ENCODE data around the gene HIPK3. TPM values are rescaled to one million over a fixed set of nuclear protein-coding genes. Genes with fewer than 3 reads are reported as not detected.

HIPK3 gene
- total RNA-seq, 1 experiment from 2014 or later, result 51.4 TPM

DNA sequence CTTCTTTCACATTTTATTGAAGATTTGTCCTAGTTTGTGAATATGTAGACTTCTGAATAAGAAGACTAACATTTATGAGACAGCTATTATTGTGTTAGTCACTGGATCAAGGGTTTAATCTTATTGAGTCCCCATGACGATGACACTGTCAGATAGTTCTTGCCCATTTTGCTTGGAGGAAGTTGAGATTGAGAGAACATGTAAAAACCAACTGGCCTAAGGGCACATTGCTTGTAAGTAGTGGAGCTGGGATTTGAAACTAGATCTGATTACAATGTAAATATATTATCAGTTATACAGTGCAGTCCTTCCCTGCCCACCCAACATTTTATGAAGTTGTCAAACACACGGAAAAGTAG, 134.7 kb downstream of the HIPK3 start:
- TF ChIP-seq, protein P1, sequence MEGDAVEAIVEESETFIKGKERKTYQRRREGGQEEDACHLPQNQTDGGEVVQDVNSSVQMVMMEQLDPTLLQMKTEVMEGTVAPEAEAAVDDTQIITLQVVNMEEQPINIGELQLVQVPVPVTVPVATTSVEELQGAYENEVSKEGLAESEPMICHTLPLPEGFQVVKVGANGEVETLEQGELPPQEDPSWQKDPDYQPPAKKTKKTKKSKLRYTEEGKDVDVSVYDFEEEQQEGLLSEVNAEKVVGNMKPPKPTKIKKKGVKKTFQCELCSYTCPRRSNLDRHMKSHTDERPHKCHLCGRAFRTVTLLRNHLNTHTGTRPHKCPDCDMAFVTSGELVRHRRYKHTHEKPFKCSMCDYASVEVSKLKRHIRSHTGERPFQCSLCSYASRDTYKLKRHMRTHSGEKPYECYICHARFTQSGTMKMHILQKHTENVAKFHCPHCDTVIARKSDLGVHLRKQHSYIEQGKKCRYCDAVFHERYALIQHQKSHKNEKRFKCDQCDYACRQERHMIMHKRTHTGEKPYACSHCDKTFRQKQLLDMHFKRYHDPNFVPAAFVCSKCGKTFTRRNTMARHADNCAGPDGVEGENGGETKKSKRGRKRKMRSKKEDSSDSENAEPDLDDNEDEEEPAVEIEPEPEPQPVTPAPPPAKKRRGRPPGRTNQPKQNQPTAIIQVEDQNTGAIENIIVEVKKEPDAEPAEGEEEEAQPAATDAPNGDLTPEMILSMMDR (IDR thresholded peaks at IDR 0.05; ENCODE audit: unreplicated experiment), result no peak
- Mint-ChIP-seq H3K36me3 (ENCODE audit: insufficient read depth, unreplicated experiment) (no peaks in the 10 kb centered on the region), H3K9me3 (ENCODE audit: unreplicated experiment) (peaks cover 6% of the 10 kb centered on the region), H3K4me1 (ENCODE audit: insufficient read depth, unreplicated experiment) (no peaks in the 10 kb centered on the region), H3K27ac (ENCODE audit: low read depth, unreplicated experiment) (no peak overlapping the region), H3K4me3 (ENCODE audit: unreplicated experiment) (no peak overlapping the region), H3K27me3 (ENCODE audit: insufficient read depth, unreplicated experiment) (peaks cover 8% of the 10 kb centered on the region)
- ChIA-PET POLR2A (interaction anchor here (0.6 to 1.2 kb wide), 2 partner anchors 84 to 85 kb away, joined by 3 read pairs; no protein-coding TSS in a partner anchor), CTCF (no interaction called here)
- no TSS peak for BruUV-seq (replicated peaks)
- intact Hi-C loops (cut with micrococcal nuclease), result no loop called here
- no peak for DNase-seq (ENCODE audit: unreplicated experiment)

DNA sequence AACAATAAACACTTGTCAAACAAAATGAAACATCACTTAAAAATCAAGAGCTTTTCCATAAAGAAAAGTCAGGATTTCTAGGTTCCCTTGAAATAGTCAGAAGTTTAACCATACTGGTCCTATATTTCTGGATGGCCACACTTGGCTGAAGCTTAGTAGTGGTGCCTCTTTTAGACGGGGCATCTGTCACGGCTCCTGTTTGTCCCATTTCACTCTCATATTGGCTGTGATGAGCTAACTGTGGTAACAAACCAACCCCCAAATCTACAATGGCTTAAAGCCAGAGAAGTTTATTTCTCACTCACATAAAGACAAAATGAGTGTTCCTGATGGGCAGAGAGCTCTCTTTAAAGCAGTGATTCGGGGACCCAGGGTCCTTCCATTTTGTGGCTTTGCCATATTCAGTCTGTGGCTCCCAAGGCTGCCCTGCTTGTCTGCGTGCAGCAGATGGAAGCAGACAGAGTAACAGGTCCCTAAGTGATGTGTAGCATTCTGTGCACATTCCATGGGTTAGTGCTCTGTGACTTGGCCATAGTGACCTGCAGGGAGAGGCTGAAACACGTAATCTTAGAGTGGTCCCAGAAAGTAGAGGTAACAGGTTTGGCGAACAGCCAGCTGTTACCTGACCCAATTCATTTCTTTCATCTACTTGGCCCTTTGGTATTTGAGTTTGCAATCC, 137.4 kb downstream of the HIPK3 start:
- Mint-ChIP-seq H3K4me1 (ENCODE audit: insufficient read depth, unreplicated experiment) (no peaks in the 10 kb centered on the region), H3K36me3 (ENCODE audit: insufficient read depth, unreplicated experiment) (no peaks in the 10 kb centered on the region), H3K27me3 (ENCODE audit: insufficient read depth, unreplicated experiment) (peaks cover 20% of the 10 kb centered on the region), H3K27ac (ENCODE audit: low read depth, unreplicated experiment) (no peak overlapping the region), H3K4me3 (ENCODE audit: unreplicated experiment) (no peak overlapping the region), H3K9me3 (ENCODE audit: unreplicated experiment) (no peaks in the 10 kb centered on the region)
- intact Hi-C loops (cut with micrococcal nuclease), result no loop called here
- BruUV-seq (replicated peaks), result no TSS peak
- TF ChIP-seq, protein P1 (IDR thresholded peaks at IDR 0.05; ENCODE audit: unreplicated experiment), result no peak
- no peak for DNase-seq (ENCODE audit: unreplicated experiment)
- ChIA-PET CTCF (interaction anchor here (0.7 kb wide), 3 partner anchors 10 to 783 kb away, joined by 3 read pairs; no protein-coding TSS in a partner anchor), POLR2A (no interaction called here)

DNA sequence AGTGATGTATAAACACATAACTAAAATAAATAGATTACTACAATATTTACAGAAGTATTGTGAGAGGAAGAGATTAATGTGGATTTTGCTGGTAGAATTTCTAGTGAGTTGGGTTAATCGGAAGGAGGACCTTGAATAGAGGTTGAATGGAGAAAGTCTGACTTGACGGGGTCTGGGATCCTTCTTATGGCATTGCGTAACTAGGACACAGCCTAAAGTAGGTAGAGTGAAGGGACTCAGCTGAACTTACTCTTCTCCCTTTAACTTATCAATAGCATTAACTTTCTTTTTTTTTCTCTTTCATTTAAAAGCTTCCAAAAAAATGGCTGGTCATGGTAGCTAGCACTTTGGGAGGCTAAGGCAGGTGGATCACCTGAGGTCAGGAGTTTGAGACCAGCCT, 139.2 kb downstream of the HIPK3 start:
- H3K36me3 Mint-ChIP-seq (ENCODE audit: insufficient read depth, unreplicated experiment), result no peaks in the 10 kb centered on the region
- no peak for DNase-seq (ENCODE audit: unreplicated experiment)
- no TSS peak for BruUV-seq (replicated peaks)
- no peak overlapping the region for H3K4me3 Mint-ChIP-seq (ENCODE audit: unreplicated experiment)
- no peak overlapping the region for H3K27ac Mint-ChIP-seq (ENCODE audit: low read depth, unreplicated experiment)
- peaks cover 20% of the 10 kb centered on the region for H3K27me3 Mint-ChIP-seq (ENCODE audit: insufficient read depth, unreplicated experiment)
- CTCF ChIA-PET, result interaction anchor here (0.6 kb wide), 1 partner anchor 41 kb away, joined by 3 read pairs; no protein-coding TSS in a partner anchor
- H3K9me3 Mint-ChIP-seq (ENCODE audit: unreplicated experiment), result no peaks in the 10 kb centered on the region
- POLR2A ChIA-PET, result interaction anchor here (0.6 kb wide), 1 partner anchor 52 kb away, joined by 3 read pairs; no protein-coding TSS in a partner anchor
- intact Hi-C loops (cut with micrococcal nuclease), result no loop called here
- TF ChIP-seq, protein P1 (IDR thresholded peaks at IDR 0.05; ENCODE audit: unreplicated experiment), result no peak
- no peaks in the 10 kb centered on the region for H3K4me1 Mint-ChIP-seq (ENCODE audit: insufficient read depth, unreplicated experiment)

DNA sequence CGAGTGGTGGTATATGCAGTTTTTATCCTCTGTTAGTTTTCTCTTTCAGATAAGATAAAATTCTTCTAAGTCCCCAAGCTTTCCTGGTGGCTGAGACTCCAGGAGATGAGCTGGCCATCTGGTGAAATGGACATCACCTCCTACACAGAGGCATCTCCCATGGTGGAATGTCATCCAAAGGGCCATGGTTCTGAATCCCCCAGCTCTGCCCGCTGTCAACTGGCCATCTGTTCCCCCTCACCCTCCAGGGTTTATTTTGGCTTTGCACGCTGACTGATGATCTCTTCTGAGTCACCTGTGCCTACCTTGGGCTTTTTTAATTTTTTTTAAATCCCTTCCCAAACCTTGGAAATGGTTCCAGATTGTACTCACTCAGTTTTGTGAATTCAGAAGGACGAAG, 142.2 kb downstream of the HIPK3 start:
- Mint-ChIP-seq H3K9me3 (ENCODE audit: unreplicated experiment) (no peaks in the 10 kb centered on the region), H3K36me3 (ENCODE audit: insufficient read depth, unreplicated experiment) (no peaks in the 10 kb centered on the region), H3K4me1 (ENCODE audit: insufficient read depth, unreplicated experiment) (no peaks in the 10 kb centered on the region), H3K27me3 (ENCODE audit: insufficient read depth, unreplicated experiment) (peaks cover 23% of the 10 kb centered on the region), H3K4me3 (ENCODE audit: unreplicated experiment) (no peak overlapping the region), H3K27ac (ENCODE audit: low read depth, unreplicated experiment) (no peak overlapping the region)
- no TSS peak for BruUV-seq (replicated peaks)
- ChIA-PET CTCF (no interaction called here), POLR2A (interaction anchor here (0.6 kb wide), 1 partner anchor 121 kb away, joined by 3 read pairs; no protein-coding TSS in a partner anchor)
- TF ChIP-seq, protein P1 (IDR thresholded peaks at IDR 0.05; ENCODE audit: unreplicated experiment), result no peak
- DNase-seq (ENCODE audit: unreplicated experiment), result no peak
- intact Hi-C loops (cut with micrococcal nuclease), result no loop called here
